H1 (cell line): Measurements from ENCODE around the gene ONECUT3. TPM values are rescaled to one million over a fixed set of nuclear protein-coding genes. Genes with fewer than 3 reads are reported as not detected.

Experiments used
- CTCF ChIA-PET: fragments of 300-600 bp; sonication (Branson Sonifier 250); formaldehyde crosslinking; loops from one replicate; lab custom pipeline; 2021; ENCODE audit not compliant: partially characterized antibody; lab: Charles Lee
- POLR2A ChIA-PET: fragments of 300-600 bp; sonication (Branson Sonifier 250); formaldehyde crosslinking; loops from one replicate; lab custom pipeline; 2021; ENCODE audit warnings: inconsistent platforms; ENCODE audit not compliant: partially characterized antibody; lab: Charles Lee
- DNase-seq, 2 experiments: peaks; one replicate each; pipeline versions ENCODE4 v3.0.0 to v3.0.0-alpha.2; 2010 to 2022; ENCODE audit warnings: low spot score in 2 of 2, low read depth in 1 of 2, mixed read lengths in 1 of 2
- FAIRE-seq: peaks from 2 replicates; lab custom pipeline; 2011; peaks lifted over from hg19 to GRCh38; lab: Jason Lieb, UNC
- H2AFZ ChIP-seq: 2 replicates; pipeline ENCODE4 v1.8.1; 2012; ENCODE audit warnings: low read length, inconsistent platforms
- H2AK5ac ChIP-seq: 2 replicates; pipeline ENCODE4 v1.6.1; 2013; ENCODE audit warnings: low read depth, low read length
- H2BK120ac ChIP-seq: replicated peaks from 2 replicates; pipeline ENCODE3; 2013; ENCODE audit warnings: low read depth, low read length, inconsistent platforms
- H2BK12ac ChIP-seq: 2 replicates; pipeline ENCODE4 v1.6.1; 2013; ENCODE audit warnings: low read depth, low read length
- H2BK15ac ChIP-seq: 2 replicates; pipeline ENCODE4 v1.6.1; 2013; ENCODE audit warnings: low read length
- H2BK20ac ChIP-seq: 2 replicates; pipeline ENCODE4 v1.6.1; 2013; ENCODE audit warnings: low read length
- H2BK5ac ChIP-seq: 2 replicates; pipeline ENCODE4 v1.6.1; 2013; ENCODE audit warnings: low read depth, low read length
- H3K14ac ChIP-seq: 2 replicates; pipeline ENCODE4 v1.6.1; 2013; ENCODE audit warnings: inconsistent platforms; ENCODE audit not compliant: insufficient read length
- H3K18ac ChIP-seq: 2 replicates; pipeline ENCODE4 v1.6.1; 2013; ENCODE audit warnings: low read length; ENCODE audit errors: extremely low read depth
- H3K23ac ChIP-seq: 2 replicates; pipeline ENCODE4 v1.6.1; 2013; ENCODE audit warnings: inconsistent platforms; ENCODE audit not compliant: insufficient read length
- H3K23me2 ChIP-seq: 2 replicates; pipeline ENCODE4 v1.6.1; 2013; ENCODE audit warnings: low read depth, low read length
- H3K27ac ChIP-seq: 2 replicates; pipeline ENCODE4 v1.6.1; 2011; ENCODE audit warnings: low read depth, low read length, inconsistent platforms
- H3K27me3 ChIP-seq, 4 experiments: replicated peaks in 1 of 4; 1 replicate in 1 of 4; 2 replicates in 3 of 4; pipeline versions ENCODE4 v1.6.1 to v1.8.1; 2011 to 2013; ENCODE audit warnings: low read length in 3 of 4, mild to moderate bottlenecking in 3 of 4, inconsistent platforms in 2 of 4, mixed read lengths in 2 of 4, moderate library complexity in 1 of 4; ENCODE audit not compliant: control insufficient read depth in 3 of 4, insufficient read depth in 3 of 4; ENCODE audit errors: extremely low read depth in 1 of 4
- H3K36me3 ChIP-seq, 4 experiments: 2 replicates each; pipeline versions ENCODE4 v1.6.1 to v1.8.1; 2011 to 2013; ENCODE audit warnings: mild to moderate bottlenecking in 4 of 4, low read length in 3 of 4, moderate library complexity in 2 of 4, control low read depth in 1 of 4, inconsistent platforms in 1 of 4; ENCODE audit not compliant: insufficient read depth in 4 of 4, control insufficient read depth in 2 of 4
- H3K4ac ChIP-seq: replicated peaks from 2 replicates; pipeline ENCODE3; 2013; ENCODE audit warnings: low read length, low read depth, mixed read lengths, inconsistent platforms; ENCODE audit not compliant: insufficient read length
- H3K4me1 ChIP-seq, 4 experiments: replicated peaks in 1 of 4; 1 replicate in 1 of 4; 2 replicates in 3 of 4; pipeline versions ENCODE4 v1.6.1 to v1.8.1; 2011 to 2013; ENCODE audit warnings: low read length in 3 of 4, inconsistent platforms in 2 of 4, mixed read lengths in 1 of 4; ENCODE audit not compliant: insufficient read depth in 4 of 4, control insufficient read depth in 3 of 4
- H3K4me2 ChIP-seq, 2 experiments: 2 replicates each; pipeline versions ENCODE4 v1.6.1 to v1.8.1; 2011 to 2013; ENCODE audit warnings: low read depth in 2 of 2, low read length in 2 of 2, control low read depth in 1 of 2, inconsistent platforms in 1 of 2, mild to moderate bottlenecking in 1 of 2; ENCODE audit not compliant: insufficient read depth in 1 of 2
- H3K4me3 ChIP-seq, 4 experiments: fragments of 200-600, 300-600 bp in 1 of 4; sonication (generic), shearing (Covaris generic), sonication (Bioruptor Twin) in 1 of 4; 2 replicates each; pipeline versions ENCODE4 v1.5.1 to v1.8.1; 2011 to 2016; ENCODE audit warnings: low read length in 4 of 4, low read depth in 3 of 4, control low read depth in 2 of 4, inconsistent platforms in 2 of 4, mild to moderate bottlenecking in 2 of 4, mixed read lengths in 1 of 4, moderate library complexity in 1 of 4; ENCODE audit not compliant: insufficient read depth in 2 of 4; ENCODE audit errors: extremely low read depth in 1 of 4
- H3K56ac ChIP-seq: replicated peaks from 2 replicates; pipeline ENCODE3; 2013; ENCODE audit warnings: low read depth, mild to moderate bottlenecking, mixed read lengths, low read length, inconsistent platforms; ENCODE audit not compliant: insufficient read length
- H3K79me1 ChIP-seq: 2 replicates; pipeline ENCODE4 v1.6.1; 2013; ENCODE audit warnings: low read depth, low read length, control low read depth
- H3K79me2 ChIP-seq, 2 experiments: 2 replicates each; pipeline versions ENCODE4 v1.6.1 to v1.8.1; 2012 to 2013; ENCODE audit warnings: low read length in 2 of 2, mild to moderate bottlenecking in 2 of 2, inconsistent platforms in 1 of 2; ENCODE audit not compliant: insufficient read depth in 2 of 2, control insufficient read depth in 1 of 2
- H3K9ac ChIP-seq, 4 experiments: replicated peaks in 1 of 4; 1 replicate in 1 of 4; 2 replicates in 3 of 4; pipeline versions ENCODE4 v1.6.1 to v1.8.1; 2011 to 2013; ENCODE audit warnings: low read depth in 3 of 4, low read length in 3 of 4, control low read depth in 2 of 4, mild to moderate bottlenecking in 2 of 4, moderate library complexity in 2 of 4, inconsistent platforms in 1 of 4; ENCODE audit errors: extremely low read depth in 1 of 4
- H3K9me3 ChIP-seq, 2 experiments: 2 replicates each; pipeline versions ENCODE4 v1.6.1 to v1.8.1; 2012 to 2013; ENCODE audit warnings: mild to moderate bottlenecking in 2 of 2, moderate library complexity in 2 of 2, control low read depth in 1 of 2, inconsistent platforms in 1 of 2, low read depth in 1 of 2, low read length in 1 of 2, mixed read lengths in 1 of 2; ENCODE audit not compliant: insufficient read depth in 2 of 2
- H4K20me1 ChIP-seq, 2 experiments: replicated peaks in 1 of 2; 2 replicates each; pipeline versions ENCODE3 to v1.8.1; 2011 to 2013; ENCODE audit warnings: inconsistent platforms in 2 of 2, low read length in 2 of 2, mild to moderate bottlenecking in 1 of 2; ENCODE audit not compliant: insufficient read depth in 2 of 2, control insufficient read depth in 1 of 2
- H4K5ac ChIP-seq: 2 replicates; pipeline ENCODE4 v1.6.1; 2013; ENCODE audit warnings: low read length, low read depth, mixed read lengths, inconsistent platforms; ENCODE audit not compliant: insufficient read length
- H4K8ac ChIP-seq: 2 replicates; pipeline ENCODE4 v1.8.0; 2013; ENCODE audit warnings: mild to moderate bottlenecking, moderate library complexity, low read length, inconsistent platforms; ENCODE audit not compliant: insufficient read depth; ENCODE audit errors: extremely low read depth
- H4K91ac ChIP-seq: replicated peaks from 2 replicates; pipeline ENCODE3; 2013; ENCODE audit warnings: low read length, mixed read lengths, inconsistent platforms; ENCODE audit not compliant: insufficient read length
- ATF3 ChIP-seq: IDR thresholded peaks from 2 replicates; pipeline ENCODE4 v1.6.1; 2011; ENCODE audit warnings: low read depth, mild to moderate bottlenecking, low read length; ENCODE audit not compliant: insufficient read depth
- CBX8 ChIP-seq: fragments of 300-800, 300-1000 bp; sonication (generic); IDR thresholded peaks from 2 replicates; pipeline ENCODE4 v1.7.1; 2016; ENCODE audit warnings: low read depth, low read length, borderline replicate concordance
- CHD1 ChIP-seq: IDR thresholded peaks from 2 replicates; pipeline ENCODE4 v1.6.1; 2012; ENCODE audit warnings: low read depth, low read length, improper control_type of control experiment
- GTF2F1 ChIP-seq: IDR thresholded peaks from 2 replicates; pipeline ENCODE4 v1.6.1; 2012; ENCODE audit warnings: low read depth, low read length, improper control_type of control experiment, borderline replicate concordance
- KDM5A ChIP-seq: fragments of 200-600 bp; IDR thresholded peaks from 2 replicates; pipeline ENCODE4 v1.7.1; 2012; ENCODE audit warnings: mild to moderate bottlenecking, low read length, inconsistent platforms, mixed read lengths
- MAFK ChIP-seq: IDR thresholded peaks from 2 replicates; pipeline ENCODE4 v1.6.1; 2012; ENCODE audit warnings: low read depth, mild to moderate bottlenecking, improper control_type of control experiment, low read length
- RBBP5 ChIP-seq: IDR thresholded peaks from 2 replicates; pipeline ENCODE4 v1.7.1; 2012; ENCODE audit warnings: low read depth, mild to moderate bottlenecking, inconsistent platforms, low read length, moderate library complexity, borderline replicate concordance
- SAP30 ChIP-seq: fragments of 300-600 bp; sonication (generic); IDR thresholded peaks from 2 replicates; pipeline ENCODE4 v1.7.1; 2012; ENCODE audit warnings: low read length, moderate library complexity, mild to moderate bottlenecking, inconsistent platforms; ENCODE audit not compliant: insufficient read depth, insufficient replicate concordance
- SIN3A ChIP-seq, 2 experiments: IDR thresholded peaks in 1 of 2; conservative IDR thresholded peaks in 1 of 2; 2 replicates each; pipeline ENCODE4 v1.6.1; 2011 to 2012; ENCODE audit warnings: low read length in 2 of 2, improper control_type of control experiment in 1 of 2, low read depth in 1 of 2, mild to moderate bottlenecking in 1 of 2
- SP1 ChIP-seq: IDR thresholded peaks from 2 replicates; pipeline ENCODE4 v1.6.1; 2011; ENCODE audit warnings: low read depth, low read length
- SUZ12 ChIP-seq: fragments of 200-600 bp; sonication (generic); IDR thresholded peaks from 2 replicates; pipeline ENCODE4 v1.6.1; 2012; ENCODE audit warnings: mild to moderate bottlenecking, inconsistent platforms, low read length, moderate library complexity, mixed read lengths
- TAF1 ChIP-seq: IDR thresholded peaks from 2 replicates; pipeline ENCODE4 v1.6.1; 2011; ENCODE audit warnings: mild to moderate bottlenecking, low read depth, low read length
- ZNF274 ChIP-seq: IDR thresholded peaks from 2 replicates; pipeline ENCODE4 v1.7.0; 2012; ENCODE audit warnings: low read length, borderline replicate concordance; ENCODE audit errors: extremely low read depth
- WGBS, 2 experiments: shearing (Covaris generic) in 1 of 2; methylation state at CpG; one replicate each; pipeline versions ENCODE4 v1.1.6 to v1.1.7; 2013 to 2015; ENCODE audit warnings: low lambda C conversion rate in 2 of 2, mixed read lengths in 2 of 2, inconsistent platforms in 1 of 2, low coverage in 1 of 2, missing lambda C conversion rate in 1 of 2; ENCODE audit not compliant: insufficient replicate concordance in 2 of 2, insufficient coverage in 1 of 2, insufficient read length in 1 of 2; ENCODE audit errors: extremely low coverage in 1 of 2, missing lambda C conversion rate in 1 of 2; 5-methylcytosine and 5-hydroxymethylcytosine counted together
- polyA plus RNA-seq, 7 experiments: library from polyadenylated mRNA; depleted of rRNA in 3 of 7; stranded (reverse) in 5 of 7; unstranded in 2 of 7; fragments of >200 nt in 5 of 7; fragments of 200-250 nt in 2 of 7; gene quantifications; 1 replicate in 5 of 7; 2 replicates in 1 of 7; 4 replicates in 1 of 7; pipeline versions ENCODE4 v1.2.1 to v1.2.3, GENCODE V29; 2011 to 2013; ENCODE audit warnings: missing spikeins in 2 of 7, mixed read lengths in 2 of 7
- total RNA-seq: library from RNA; stranded (reverse); fragmentation: NEBNext Ultra II Directional; extraction: Animal tissue kit (Norgen Biotek cat#: 25700); gene quantifications from 2 replicates; pipeline ENCODE4 v1.2.1, GENCODE V29; 2021

The ONECUT3 gene
- total and polyA plus RNA-seq, 2 of the 8 experiments (the other 6 are each of a cell fraction or from before 2014, with no cell fraction given) = not detected

- H2BK20ac ChIP-seq = no peak overlapping the region
- H3K4ac ChIP-seq = no peak overlapping the region
- no peak overlapping the region for H2AFZ ChIP-seq
- H4K8ac ChIP-seq = no peak overlapping the region
- H4K20me1 ChIP-seq = peaks cover 0 to 2% of the 10 kb centered on the region in 2 experiments
- no peak overlapping the region for H3K18ac ChIP-seq
- DNase-seq (no peak), FAIRE-seq (no peak)
- H2BK15ac ChIP-seq = no peak overlapping the region
- H3K79me2 ChIP-seq = no peaks in the 10 kb centered on the region
- H4K5ac ChIP-seq = no peak overlapping the region
- H3K4me2 ChIP-seq = no peak overlapping the region
- no peak overlapping the region for H3K23ac ChIP-seq
- H2BK120ac ChIP-seq = no peak overlapping the region
- no peak overlapping the region for H2AK5ac ChIP-seq
- no peaks in the 10 kb centered on the region for H3K79me1 ChIP-seq
- WGBS, 2 experiments = 82% methylated on average over 4 of the region's 4 CpGs; no CpG with 5 or more reads in 1 of the 2 experiments
- no peak overlapping the region for H3K9ac ChIP-seq
- H3K9me3 ChIP-seq = peaks cover 5 to 6% of the 10 kb centered on the region in 2 experiments; a peak in 2 of 4 replicates
- no peak overlapping the region for H3K4me3 ChIP-seq
- H4K91ac ChIP-seq = no peak overlapping the region
- H2BK5ac ChIP-seq = no peak overlapping the region
- ChIA-PET CTCF (interaction anchor here (0.9 to 7.2 kb wide), 13 partner anchors 8 to 237 kb away, joined by 4 to 150 read pairs (median 11); no protein-coding TSS in a partner anchor), POLR2A (interaction anchor here (1.5 kb wide), 1 partner anchor 16 kb away, joined by 3 read pairs; no protein-coding TSS in a partner anchor)
- no peak overlapping the region for H2BK12ac ChIP-seq
- no peaks in the 10 kb centered on the region for H3K23me2 ChIP-seq
- no peaks in the 10 kb centered on the region for H3K36me3 ChIP-seq
- peaks cover 4 to 33% (median 30%) of the 10 kb centered on the region in 4 experiments for H3K27me3 ChIP-seq
- no peak overlapping the region for H3K56ac ChIP-seq
- H3K4me1 ChIP-seq = 0 out of 7 replicates have a peak, but pooled peaks cover 0 to 3% (median 0%) of the 10 kb centered on the region in 4 experiments
- no peak overlapping the region for H3K14ac ChIP-seq
- H3K27ac ChIP-seq = no peak overlapping the region
- TF ChIP-seq CBX8 = no peak
- TF ChIP-seq SUZ12 = no peak
- no peak for TF ChIP-seq ZNF274
- no peak for TF ChIP-seq TAF1
- TF ChIP-seq CHD1 = no peak
- no peak for TF ChIP-seq GTF2F1
- no peak for TF ChIP-seq MAFK
- TF ChIP-seq KDM5A = no peak
- no peak for TF ChIP-seq SIN3A (conservative IDR thresholded peaks at IDR 0.05 in 1 of 2, IDR thresholded peaks at IDR 0.05 in 1 of 2; ENCODE audit: low read depth in 1 of 2, low read length in 2 of 2)
- no peak for TF ChIP-seq SP1
- no peak for TF ChIP-seq ATF3
- TF ChIP-seq RBBP5 = no peak
- no peak for TF ChIP-seq SAP30
Measured at GRCh38 chr19:1783354-1783753, 30.0 kb downstream of the ONECUT3 start.
